Heart left ventricle (tissue), 13 donors: Measurements from ENCODE around the gene XRCC2.

Source experiments
- POLR2A ChIP-seq, 2 donors: fragments of 450-650 bp; IDR thresholded peaks; one replicate each; pipeline ENCODE4 v1.6.1; 2017; ENCODE audit warnings: antibody characterized with exemption in 2 of 2, mild to moderate bottlenecking in 2 of 2, moderate library complexity in 2 of 2
- TF ChIP-seq, protein P1 (sequence below), 12 donors: fragments of 200-600 bp; sonication (generic) in 4 of 12; IDR thresholded peaks; one replicate each; pipeline versions ENCODE4 v1.5.0 to v1.8.0; 2018 to 2022; ENCODE audit warnings: antibody characterized with exemption in 12 of 12, mild to moderate bottlenecking in 5 of 12
- donor health status: ischemic (EF 13 %, LVEDD 7.1; RV severe dilation, severe dysfunction).
- donor health status: DM: no; HTN: yes; CAD: no.
- donor health status: DM: no; HTN: no; CAD: no.
- donor health status: ischemic (EF 25% LVEDD 6.9; RV normal size, moderate dysfunction).
- donor health status: ischemic (EF 25% LVEDD 5.7; RV mildly dilated, moderate dysfunction).
- donor health status: ischemic (EF 35%, LVEDD 5.7; RV mildly dilated, moderate dysfunction).
- donor health status: nonischemic (EF 11% LVEDD 7.7; RV severe dilation, severe dysfunction).
- donor health status: DM: yes; HTN: yes; CAD: no.
- donor health status: PGD.
- donor health status: ischemic (EF 29% LVEDD 5.4; RV normal size, mild dysfunction).
- donor health status: nonischemic (EF 23%, LVEDD 6.1; RV moderate dilation, normal function).

DNA sequence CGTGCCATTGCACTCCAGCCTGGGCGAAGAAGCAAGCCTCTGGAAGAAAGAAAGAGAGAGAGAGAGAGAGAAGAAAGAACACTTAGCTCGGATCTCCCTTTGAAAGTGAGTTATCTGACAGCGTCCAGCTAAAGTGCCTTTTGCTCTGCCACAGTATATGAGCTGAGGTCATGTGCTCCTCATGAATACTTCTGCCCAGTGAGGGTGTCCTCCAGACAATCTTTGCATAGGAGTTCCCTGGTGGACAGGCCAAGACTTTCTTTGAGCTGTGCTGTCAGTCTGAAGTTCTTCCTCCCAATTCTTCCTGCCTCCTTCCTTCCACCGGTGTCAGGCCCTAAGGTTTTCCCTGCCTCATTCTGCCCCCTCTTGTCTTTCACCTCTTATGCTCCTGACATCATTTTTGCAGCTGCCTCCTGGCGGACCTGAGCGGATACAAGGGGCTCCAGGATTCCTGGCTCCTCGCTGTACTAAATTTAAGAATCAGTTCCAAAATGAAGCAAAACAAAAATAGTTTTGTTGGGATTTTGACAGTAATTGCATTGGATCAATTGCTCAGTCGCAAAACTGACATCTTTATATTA, 31.9 kb downstream of the XRCC2 start:
- TF ChIP-seq, protein P1, sequence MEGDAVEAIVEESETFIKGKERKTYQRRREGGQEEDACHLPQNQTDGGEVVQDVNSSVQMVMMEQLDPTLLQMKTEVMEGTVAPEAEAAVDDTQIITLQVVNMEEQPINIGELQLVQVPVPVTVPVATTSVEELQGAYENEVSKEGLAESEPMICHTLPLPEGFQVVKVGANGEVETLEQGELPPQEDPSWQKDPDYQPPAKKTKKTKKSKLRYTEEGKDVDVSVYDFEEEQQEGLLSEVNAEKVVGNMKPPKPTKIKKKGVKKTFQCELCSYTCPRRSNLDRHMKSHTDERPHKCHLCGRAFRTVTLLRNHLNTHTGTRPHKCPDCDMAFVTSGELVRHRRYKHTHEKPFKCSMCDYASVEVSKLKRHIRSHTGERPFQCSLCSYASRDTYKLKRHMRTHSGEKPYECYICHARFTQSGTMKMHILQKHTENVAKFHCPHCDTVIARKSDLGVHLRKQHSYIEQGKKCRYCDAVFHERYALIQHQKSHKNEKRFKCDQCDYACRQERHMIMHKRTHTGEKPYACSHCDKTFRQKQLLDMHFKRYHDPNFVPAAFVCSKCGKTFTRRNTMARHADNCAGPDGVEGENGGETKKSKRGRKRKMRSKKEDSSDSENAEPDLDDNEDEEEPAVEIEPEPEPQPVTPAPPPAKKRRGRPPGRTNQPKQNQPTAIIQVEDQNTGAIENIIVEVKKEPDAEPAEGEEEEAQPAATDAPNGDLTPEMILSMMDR (IDR thresholded peaks at IDR 0.05) = no peak
- no peak for TF ChIP-seq POLR2A (IDR thresholded peaks at IDR 0.05)
